ENCODE measurements around the gene GRWD1.
A peak's percentile ranks its signal among the peaks of the same experiment; 100 is the strongest.

The GRWD1 gene

GRCh38 chr19:48489608-48490216, 43.9 kb downstream of the GRWD1 start:
- H3K27me3 Mint-ChIP-seq (ENCODE audit: low read depth) = peaks cover 52% of the 10 kb centered on the region
- H3K4me1 Mint-ChIP-seq = peaks cover 16% of the 10 kb centered on the region
- no peaks in the 10 kb centered on the region for H3K36me3 Mint-ChIP-seq (ENCODE audit: low read depth)
- no peak overlapping the region for H3K4me3 Mint-ChIP-seq
- peak; percentile 84 to 91 (median 88) for TF ChIP-seq CTCF (IDR thresholded peaks at IDR 0.05; ENCODE audit: unreplicated experiment in 3 of 3)
- H3K9me3 Mint-ChIP-seq = no peaks in the 10 kb centered on the region
- no peak overlapping the region for H3K27ac Mint-ChIP-seq

GRCh38 chr19:48490981-48491792, 45.4 kb downstream of the GRWD1 start:
- no peak for TF ChIP-seq CTCF (IDR thresholded peaks at IDR 0.05; ENCODE audit: unreplicated experiment in 3 of 3)
- peaks cover 61% of the 10 kb centered on the region for H3K27me3 Mint-ChIP-seq (ENCODE audit: low read depth)
- H3K9me3 Mint-ChIP-seq = no peaks in the 10 kb centered on the region
- peak overlapping the region; percentile 59 to 70 (median 65) for H3K4me3 Mint-ChIP-seq
- H3K27ac Mint-ChIP-seq = peak overlapping the region in 1 of 3 experiments; percentile 86
- no peaks in the 10 kb centered on the region for H3K36me3 Mint-ChIP-seq (ENCODE audit: low read depth)
- peaks cover 25% of the 10 kb centered on the region for H3K4me1 Mint-ChIP-seq

- H3K4me3 Mint-ChIP-seq = peak overlapping the region; percentile 59 to 70 (median 64)
- H3K27ac Mint-ChIP-seq = peak overlapping the region in 1 of 3 experiments; percentile 86
- no peak for TF ChIP-seq CTCF (IDR thresholded peaks at IDR 0.05; ENCODE audit: unreplicated experiment in 3 of 3)
- H3K9me3 Mint-ChIP-seq = no peaks in the 10 kb centered on the region
- peaks cover 61% of the 10 kb centered on the region for H3K27me3 Mint-ChIP-seq (ENCODE audit: low read depth)
- H3K36me3 Mint-ChIP-seq (ENCODE audit: low read depth) = no peaks in the 10 kb centered on the region
- H3K4me1 Mint-ChIP-seq = peaks cover 25% of the 10 kb centered on the region
Observed at GRCh38 chr19:48491793-48492123, 46.0 kb downstream of the GRWD1 start.

- peaks cover 25% of the 10 kb centered on the region for H3K4me1 Mint-ChIP-seq
- peaks cover 66% of the 10 kb centered on the region for H3K27me3 Mint-ChIP-seq (ENCODE audit: low read depth)
- TF ChIP-seq CTCF (IDR thresholded peaks at IDR 0.05; ENCODE audit: unreplicated experiment in 3 of 3) = no peak
- H3K27ac Mint-ChIP-seq = peak overlapping the region; percentile 46 to 83 (median 69)
- no peaks in the 10 kb centered on the region for H3K9me3 Mint-ChIP-seq
- H3K4me3 Mint-ChIP-seq = peak overlapping the region; percentile 69 to 78 (median 72)
- H3K36me3 Mint-ChIP-seq (ENCODE audit: low read depth) = no peaks in the 10 kb centered on the region
Observed at GRCh38 chr19:48492925-48493717, 47.3 kb downstream of the GRWD1 start.

- Mint-ChIP-seq H3K27me3 (ENCODE audit: low read depth) (peaks cover 63% of the 10 kb centered on the region), H3K27ac (peak overlapping the region; percentile 73 to 83 (median 79)), H3K36me3 (ENCODE audit: low read depth) (no peaks in the 10 kb centered on the region), H3K9me3 (no peaks in the 10 kb centered on the region), H3K4me1 (peaks cover 25% of the 10 kb centered on the region), H3K4me3 (peak overlapping the region; percentile 84 to 91 (median 85))
- no peak for TF ChIP-seq CTCF (IDR thresholded peaks at IDR 0.05; ENCODE audit: unreplicated experiment in 3 of 3)
Observed at GRCh38 chr19:48493718-48494401, 48.1 kb downstream of the GRWD1 start.
